ENCODE data around the gene IQSEC1. TPM values are rescaled to one million over a fixed set of nuclear protein-coding genes. Genes with fewer than 3 reads are reported as not detected.

IQSEC1 gene
- total and polyA plus RNA-seq, 2 of the 8 experiments (the other 6 are each of a cell fraction or from before 2014, with no cell fraction given), result 6.8 to 28.8 TPM

DNA sequence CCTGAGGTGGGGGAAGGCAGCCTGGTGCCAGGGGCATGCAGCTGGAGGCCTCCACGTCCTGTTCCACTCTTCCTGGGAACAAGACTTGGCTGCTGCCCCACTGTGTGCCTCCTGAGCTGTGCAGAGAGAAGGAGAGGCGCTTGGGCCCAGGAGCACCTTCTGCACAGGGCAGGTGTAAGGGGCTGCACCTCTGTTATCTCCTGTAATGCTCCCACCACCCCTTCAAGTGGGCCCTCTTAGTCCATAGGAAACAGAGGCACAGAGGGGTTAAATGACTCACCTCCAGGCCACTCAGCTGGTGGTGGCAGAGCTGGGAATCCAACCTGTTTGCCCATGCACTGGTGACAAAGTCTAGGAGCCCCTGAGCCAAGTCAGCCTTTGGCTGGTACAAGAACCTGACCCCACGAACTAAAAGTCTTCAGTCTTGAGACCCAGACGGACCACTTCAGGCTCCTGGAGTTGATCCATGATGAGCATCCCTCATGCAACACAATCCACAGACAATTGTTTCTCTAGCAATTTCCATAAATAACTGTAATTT is 93.2 kb downstream of the IQSEC1 start:
- no peak for FAIRE-seq
- H2AFZ ChIP-seq (ENCODE audit: low read length), result no peak overlapping the region
- H4K8ac ChIP-seq (ENCODE audit: extremely low read depth, insufficient read depth, low read length), result no peak overlapping the region
- H3K4ac ChIP-seq (replicated peaks; ENCODE audit: insufficient read length, low read depth, low read length), result no peak overlapping the region
- H2BK12ac ChIP-seq (ENCODE audit: low read depth, low read length), result no peak overlapping the region
- H3K18ac ChIP-seq (ENCODE audit: extremely low read depth, low read length), result no peak overlapping the region
- 0 out of 2 replicates have a peak, but pooled peaks cover 2% of the 10 kb centered on the region for H3K79me1 ChIP-seq (ENCODE audit: low read depth, low read length)
- H3K56ac ChIP-seq (replicated peaks; ENCODE audit: insufficient read length, low read depth, low read length), result no peak overlapping the region
- no peak overlapping the region for H3K4me2 ChIP-seq (ENCODE audit: insufficient read depth in 1 of 2, low read depth in 2 of 2, low read length in 2 of 2)
- H3K23ac ChIP-seq (ENCODE audit: insufficient read length), result no peak overlapping the region
- no peaks in the 10 kb centered on the region for H3K36me3 ChIP-seq (ENCODE audit: control insufficient read depth in 2 of 4, insufficient read depth in 4 of 4, low read length in 3 of 4)
- peaks cover 6 to 10% of the 10 kb centered on the region in 2 experiments for H4K20me1 ChIP-seq (replicated peaks in 1 of 2; ENCODE audit: control insufficient read depth in 1 of 2, insufficient read depth in 2 of 2, low read length in 2 of 2)
- H3K9me3 ChIP-seq (ENCODE audit: insufficient read depth in 2 of 2, low read depth in 1 of 2, low read length in 1 of 2), result no peaks in the 10 kb centered on the region
- H2AK5ac ChIP-seq (ENCODE audit: low read depth, low read length), result no peak overlapping the region
- no peak overlapping the region for H2BK120ac ChIP-seq (replicated peaks; ENCODE audit: low read depth, low read length)
- no peaks in the 10 kb centered on the region for H3K79me2 ChIP-seq (ENCODE audit: control insufficient read depth in 1 of 2, insufficient read depth in 2 of 2, low read length in 2 of 2)
- H3K14ac ChIP-seq (ENCODE audit: insufficient read length), result no peak overlapping the region
- peaks cover 3 to 18% (median 13%) of the 10 kb centered on the region in 4 experiments; a peak in 6 of 7 replicates for H3K4me1 ChIP-seq (replicated peaks in 1 of 4; ENCODE audit: control insufficient read depth in 3 of 4, insufficient read depth in 4 of 4, low read length in 3 of 4)
- no peaks in the 10 kb centered on the region for H3K27me3 ChIP-seq (replicated peaks in 1 of 4; ENCODE audit: control insufficient read depth in 3 of 4, extremely low read depth in 1 of 4, insufficient read depth in 3 of 4, low read length in 3 of 4)
- ChIA-PET CTCF (ENCODE audit: partially characterized antibody) (interaction anchor here (0.6 to 25.8 kb wide), 8 partner anchors 5 to 264 kb away, joined by 3 to 267 read pairs (median 6); no protein-coding TSS in a partner anchor), POLR2A (ENCODE audit: partially characterized antibody) (interaction anchor here (1.6 kb wide), 1 partner anchor 15 kb away, joined by 5 read pairs; no protein-coding TSS in a partner anchor)
- no peaks in the 10 kb centered on the region for H3K23me2 ChIP-seq (ENCODE audit: low read depth, low read length)
- H3K4me3 ChIP-seq (ENCODE audit: extremely low read depth in 1 of 4, insufficient read depth in 2 of 4, low read depth in 3 of 4, low read length in 4 of 4), result no peak overlapping the region
- WGBS, 2 experiments (ENCODE audit: extremely low coverage in 1 of 2, insufficient coverage in 1 of 2, insufficient read length in 1 of 2, insufficient replicate concordance in 2 of 2, low coverage in 1 of 2, low lambda C conversion rate in 2 of 2, missing lambda C conversion rate in 1 of 2), result 67% methylated on average over 4 of the region's 4 CpGs; no CpG with 5 or more reads in 1 of the 2 experiments
- no peak overlapping the region for H3K9ac ChIP-seq (replicated peaks in 1 of 4; ENCODE audit: extremely low read depth in 1 of 4, low read depth in 3 of 4, low read length in 3 of 4)
- no peak for DNase-seq (ENCODE audit: low read depth in 1 of 2, low spot score in 2 of 2)
- H2BK20ac ChIP-seq (ENCODE audit: low read length), result no peak overlapping the region
- no peak overlapping the region for H2BK5ac ChIP-seq (ENCODE audit: low read depth, low read length)
- H3K27ac ChIP-seq (ENCODE audit: low read depth, low read length), result no peak overlapping the region
- H2BK15ac ChIP-seq (ENCODE audit: low read length), result no peak overlapping the region
- no peak overlapping the region for H4K91ac ChIP-seq (replicated peaks; ENCODE audit: insufficient read length, low read length)
- no peak overlapping the region for H4K5ac ChIP-seq (ENCODE audit: insufficient read length, low read depth, low read length)
- TF ChIP-seq CBX8 (IDR thresholded peaks at IDR 0.05; ENCODE audit: borderline replicate concordance, low read depth, low read length) (no peak), NANOG (IDR thresholded peaks at IDR 0.05; ENCODE audit: insufficient read depth, low read depth, low read length, poor library complexity, severe bottlenecking) (no peak), CHD2 (IDR thresholded peaks at IDR 0.05; ENCODE audit: low read length) (no peak), RFX5 (IDR thresholded peaks at IDR 0.05; ENCODE audit: borderline replicate concordance, low read depth, low read length) (no peak), KDM5A (IDR thresholded peaks at IDR 0.05; ENCODE audit: low read length) (no peak), JUND (IDR thresholded peaks at IDR 0.05; ENCODE audit: low read length) (no peak), CBX5 (IDR thresholded peaks at IDR 0.05; ENCODE audit: low read depth, low read length) (no peak), RNF2 (IDR thresholded peaks at IDR 0.05; ENCODE audit: borderline replicate concordance, low read depth, low read length, missing control alignments, poor library complexity, severe bottlenecking) (no peak), GABPA (IDR thresholded peaks at IDR 0.05; ENCODE audit: borderline replicate concordance, insufficient read depth, low read length) (no peak)
- TF ChIP-seq, protein P1, sequence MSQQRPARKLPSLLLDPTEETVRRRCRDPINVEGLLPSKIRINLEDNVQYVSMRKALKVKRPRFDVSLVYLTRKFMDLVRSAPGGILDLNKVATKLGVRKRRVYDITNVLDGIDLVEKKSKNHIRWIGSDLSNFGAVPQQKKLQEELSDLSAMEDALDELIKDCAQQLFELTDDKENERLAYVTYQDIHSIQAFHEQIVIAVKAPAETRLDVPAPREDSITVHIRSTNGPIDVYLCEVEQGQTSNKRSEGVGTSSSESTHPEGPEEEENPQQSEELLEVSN (IDR thresholded peaks at IDR 0.05), result no peak
- TF ChIP-seq, protein P2, sequence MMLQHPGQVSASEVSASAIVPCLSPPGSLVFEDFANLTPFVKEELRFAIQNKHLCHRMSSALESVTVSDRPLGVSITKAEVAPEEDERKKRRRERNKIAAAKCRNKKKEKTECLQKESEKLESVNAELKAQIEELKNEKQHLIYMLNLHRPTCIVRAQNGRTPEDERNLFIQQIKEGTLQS (IDR thresholded peaks at IDR 0.05; ENCODE audit: insufficient read depth, low read depth, low read length), result no peak
